ENCODE results near the gene FOXQ1. TPM values are rescaled to one million over a fixed set of nuclear protein-coding genes. Genes with fewer than 3 reads are reported as not detected.

The FOXQ1 gene
- total and polyA plus RNA-seq, 2 of the 13 experiments (the other 11 are each of a cell fraction or from before 2014, with no cell fraction given): 35.2 to 39.8 TPM

DNA sequence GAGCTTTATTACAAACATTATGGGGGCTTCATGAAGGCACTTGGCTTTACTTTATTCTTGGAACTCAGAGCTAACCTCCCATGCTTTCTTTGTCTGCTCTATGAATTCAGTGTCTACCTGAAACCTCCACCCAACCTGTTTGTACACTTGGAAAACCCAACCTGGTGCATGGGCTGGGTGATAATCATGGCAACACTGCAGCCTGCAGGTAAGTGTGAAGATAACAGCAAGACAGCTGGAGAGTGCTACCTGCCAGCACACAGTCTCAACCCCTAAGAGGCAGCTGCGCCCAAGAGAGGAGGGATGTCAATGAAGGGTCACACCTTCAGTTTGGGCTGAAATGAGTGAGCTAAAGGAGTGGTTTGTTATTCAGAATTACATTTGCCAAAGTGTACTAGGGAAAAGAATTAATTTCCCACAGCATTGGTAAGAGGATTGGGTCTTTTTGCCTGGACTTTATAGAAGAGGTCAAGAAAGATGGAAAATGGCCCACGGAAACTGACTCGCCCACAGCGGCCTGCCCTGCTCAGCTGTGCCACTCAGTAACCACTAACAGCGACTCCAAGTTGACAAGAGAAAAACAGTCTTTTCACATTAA, 24.4 kb downstream of the FOXQ1 start (continued):
- TF ChIP-seq ASH2L (IDR thresholded peaks at IDR 0.05; ENCODE audit: insufficient read length, low read depth, low read length): no peak
- no peak for TF ChIP-seq SSRP1 (CRISPR knock-in tag; IDR thresholded peaks at IDR 0.05)

- Histone ChIP-seq H3K27me3 (ENCODE audit: control insufficient read depth in 1 of 2, insufficient read depth in 2 of 2, low read length in 2 of 2) (peaks cover 0 to 10% of the 10 kb centered on the region in 2 experiments; a peak in 1 of 5 replicates), H3K27ac (ENCODE audit: extremely low read length, insufficient read depth, low read length) (no peak overlapping the region), H4K20me1 (ENCODE audit: insufficient read depth, low read length) (no peaks in the 10 kb centered on the region), H3K4me1 (ENCODE audit: insufficient read depth, low read length) (peaks cover 48% of the 10 kb centered on the region), H3K9me3 (ENCODE audit: low read length) (no peaks in the 10 kb centered on the region), H3K4me3 (replicated peaks in 1 of 3; ENCODE audit: insufficient read depth in 1 of 3, low read depth in 2 of 3, low read length in 3 of 3) (no peak overlapping the region), H3K4me2 (ENCODE audit: low read depth, low read length) (no peak overlapping the region), H3K9ac (ENCODE audit: insufficient read depth, low read depth, low read length) (no peak overlapping the region), H3K36me3 (replicated peaks in 1 of 2; ENCODE audit: control insufficient read depth in 1 of 2, insufficient read depth in 2 of 2, low read length in 2 of 2) (no peaks in the 10 kb centered on the region), H2AFZ (ENCODE audit: low read length) (no peak overlapping the region), H3K79me2 (ENCODE audit: insufficient read depth, low read length) (no peaks in the 10 kb centered on the region)
- FAIRE-seq: no peak
- no peak for ATAC-seq
- no TSS peak for BruUV-seq (replicated peaks)
- ChIA-PET POLR2A (interaction anchor here (1.6 to 7.3 kb wide), 5 partner anchors 13 to 425 kb away, joined by 4 to 284 read pairs (median 86); partner anchors contain the start of gene FOXQ1), CTCF (ENCODE audit: low intra/inter-chr PET ratio, low total read pairs) (no interaction called here)
- in situ Hi-C loops (cut with HindIII; ENCODE audit: extremely low pct_ligation_motif_present, low pct_unique_long_range_greater_than_20kb): loop anchor here (5.0 kb wide), 1 partner anchor 425 kb away; no protein-coding TSS in a partner anchor
- intact Hi-C loops (cut with micrococcal nuclease; ENCODE audit: unreplicated experiment): no loop called here
- WGBS (ENCODE audit: low lambda C conversion rate): 10% methylated on average over 3 of the region's 3 CpGs
- DNase-seq (ENCODE audit: low spot score): no peak
- TF ChIP-seq ZNF546 (CRISPR knock-in tag; conservative IDR thresholded peaks at IDR 0.05) (no peak), SP140L (CRISPR knock-in tag; IDR thresholded peaks at IDR 0.05; ENCODE audit: borderline replicate concordance) (no peak), ZSCAN31 (CRISPR knock-in tag; IDR thresholded peaks at IDR 0.05; ENCODE audit: low read depth) (no peak), BHLHE40 (IDR thresholded peaks at IDR 0.05; ENCODE audit: low read length) (no peak), CCDC6 (CRISPR knock-in tag; IDR thresholded peaks at IDR 0.05) (no peak), ZNF891 (CRISPR knock-in tag; IDR thresholded peaks at IDR 0.05) (no peak), FOXA1 (IDR thresholded peaks at IDR 0.05) (no peak), FOXA1 (CRISPR knock-in tag; IDR thresholded peaks at IDR 0.05) (no peak), ZNF784 (CRISPR knock-in tag; IDR thresholded peaks at IDR 0.05; ENCODE audit: borderline replicate concordance) (no peak), KLF12 (CRISPR knock-in tag; IDR thresholded peaks at IDR 0.05; ENCODE audit: borderline replicate concordance) (no peak), MAF1 (CRISPR knock-in tag; IDR thresholded peaks at IDR 0.05; ENCODE audit: borderline replicate concordance) (no peak), ETV5 (CRISPR knock-in tag; IDR thresholded peaks at IDR 0.05; ENCODE audit: borderline replicate concordance) (no peak), ZNF740 (CRISPR knock-in tag; IDR thresholded peaks at IDR 0.05) (no peak), SNAI1 (CRISPR knock-in tag; IDR thresholded peaks at IDR 0.05; ENCODE audit: borderline replicate concordance) (no peak), ZNF263 (CRISPR knock-in tag; IDR thresholded peaks at IDR 0.05) (no peak), CAMTA2 (CRISPR knock-in tag; IDR thresholded peaks at IDR 0.05; ENCODE audit: borderline replicate concordance) (no peak), RFX1 (IDR thresholded peaks at IDR 0.05) (no peak)
- TF ChIP-seq, protein P1, sequence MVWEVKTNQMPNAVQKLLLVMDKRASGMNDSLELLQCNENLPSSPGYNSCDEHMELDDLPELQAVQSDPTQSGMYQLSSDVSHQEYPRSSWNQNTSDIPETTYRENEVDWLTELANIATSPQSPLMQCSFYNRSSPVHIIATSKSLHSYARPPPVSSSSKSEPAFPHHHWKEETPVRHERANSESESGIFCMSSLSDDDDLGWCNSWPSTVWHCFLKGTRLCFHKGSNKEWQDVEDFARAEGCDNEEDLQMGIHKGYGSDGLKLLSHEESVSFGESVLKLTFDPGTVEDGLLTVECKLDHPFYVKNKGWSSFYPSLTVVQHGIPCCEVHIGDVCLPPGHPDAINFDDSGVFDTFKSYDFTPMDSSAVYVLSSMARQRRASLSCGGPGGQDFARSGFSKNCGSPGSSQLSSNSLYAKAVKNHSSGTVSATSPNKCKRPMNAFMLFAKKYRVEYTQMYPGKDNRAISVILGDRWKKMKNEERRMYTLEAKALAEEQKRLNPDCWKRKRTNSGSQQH (CRISPR knock-in tag; IDR thresholded peaks at IDR 0.05; ENCODE audit: low read depth): no peak
Measured at GRCh38 chr6:1337791-1338190, 25.9 kb downstream of the FOXQ1 start.
